Tibial nerve (tissue), 4 donors: ENCODE results near the gene MEDAG. TPM values are rescaled to one million over a fixed set of nuclear protein-coding genes. Genes with fewer than 3 reads are reported as not detected.
A peak's percentile ranks its signal among the peaks of the same experiment; 100 is the strongest.

Experiments used
- DNase-seq, 2 donors: peaks; one replicate each; pipeline ENCODE4 v3.0.0-alpha.2; 2019; ENCODE audit warnings: low spot score in 2 of 2
- H3K27ac ChIP-seq, 4 donors: fragments of 200-600 bp; sonication (generic) in 3 of 4; one replicate each; pipeline ENCODE4 v1.5.1; 2017 to 2019; ENCODE audit warnings: mild to moderate bottlenecking in 1 of 4
- H3K27me3 ChIP-seq, 2 donors: fragments of 200-600 bp; sonication (generic) in 1 of 2; one replicate each; pipeline versions ENCODE4 v1.5.1 to v1.6.0; 2017 to 2019
- H3K36me3 ChIP-seq, 3 donors: fragments of 200-600 bp; sonication (generic); one replicate each; pipeline ENCODE4 v1.5.1; 2018 to 2019
- H3K4me1 ChIP-seq, 4 donors: fragments of 200-600 bp; sonication (generic) in 3 of 4; one replicate each; pipeline ENCODE4 v1.5.1; 2017 to 2019
- H3K4me3 ChIP-seq, 4 donors: fragments of 200-600 bp; sonication (generic) in 3 of 4; one replicate each; pipeline ENCODE4 v1.5.1; 2017 to 2019; ENCODE audit warnings: mild to moderate bottlenecking in 1 of 4, moderate library complexity in 1 of 4
- H3K9me3 ChIP-seq, 4 donors: fragments of 200-600 bp; sonication (generic) in 3 of 4; one replicate each; pipeline ENCODE4 v1.5.1; 2017 to 2019
- CTCF ChIP-seq, 5 experiments: fragments of 200-600 bp in 3 of 5; fragments of 450-650 bp in 2 of 5; sonication (generic) in 3 of 5; IDR thresholded peaks; one replicate each; pipeline ENCODE4 v1.5.1; 2016 to 2019; ENCODE audit warnings: antibody characterized with exemption in 5 of 5, mild to moderate bottlenecking in 3 of 5, moderate library complexity in 2 of 5
- EP300 ChIP-seq, 2 donors: sonication (generic); formaldehyde crosslinking; IDR thresholded peaks; one replicate each; pipeline ENCODE4 v1.6.1; 2017; ENCODE audit warnings: antibody characterized with exemption in 2 of 2, mild to moderate bottlenecking in 1 of 2
- POLR2A ChIP-seq, 2 donors: fragments of 450-650 bp; IDR thresholded peaks; one replicate each; pipeline ENCODE4 v1.6.1; 2017; ENCODE audit warnings: antibody characterized with exemption in 2 of 2, mild to moderate bottlenecking in 2 of 2, moderate library complexity in 2 of 2
- WGBS, 2 donors: methylation state at CpG; one replicate each; pipeline ENCODE4 v1.1.5; 2018; 5-methylcytosine and 5-hydroxymethylcytosine counted together
- total RNA-seq, 4 donors: library from RNA; depleted of rRNA; stranded (reverse); fragments of >200 nt; gene quantifications; one replicate each; pipeline ENCODE4 v1.1.0, GENCODE V29; 2016

MEDAG gene
- total RNA-seq, 4 donors from 2014 or later: 95.1 to 151 (median 122) TPM

- Histone ChIP-seq H3K27me3 (no peaks in the 10 kb centered on the region), H3K9me3 (no peaks in the 10 kb centered on the region), H3K27ac (no peak overlapping the region), H3K36me3 (no peaks in the 10 kb centered on the region), H3K4me1 (peaks cover 0 to 25% (median 0%) of the 10 kb centered on the region in 4 donors), H3K4me3 (no peak overlapping the region)
- no peak for DNase-seq
- TF ChIP-seq POLR2A (IDR thresholded peaks at IDR 0.05) (no peak), CTCF (IDR thresholded peaks at IDR 0.05) (no peak), EP300 (IDR thresholded peaks at IDR 0.05) (no peak)
- 66 to 69% methylated on average over 19 of the region's 19 CpGs for WGBS, 2 donors
Measured at GRCh38 chr13:30915691-30916541, 9.8 kb downstream of the MEDAG start.

- TF ChIP-seq EP300 (IDR thresholded peaks at IDR 0.05): no peak
- Histone ChIP-seq H3K27ac (no peak overlapping the region), H3K27me3 (no peaks in the 10 kb centered on the region), H3K9me3 (no peaks in the 10 kb centered on the region), H3K36me3 (no peaks in the 10 kb centered on the region), H3K4me3 (no peak overlapping the region), H3K4me1 (peaks cover 0 to 15% (median 0%) of the 10 kb centered on the region in 4 donors)
- 87 to 93% methylated on average over 6 of the region's 6 CpGs for WGBS, 2 donors
- no peak for DNase-seq
Measured at GRCh38 chr13:30916991-30917390, 10.9 kb downstream of the MEDAG start.

- Histone ChIP-seq H3K4me1 (peaks cover 0 to 13% (median 0%) of the 10 kb centered on the region in 4 donors), H3K9me3 (no peaks in the 10 kb centered on the region), H3K27me3 (no peaks in the 10 kb centered on the region), H3K36me3 (peaks cover 0 to 16% (median 0%) of the 10 kb centered on the region in 3 donors), H3K27ac (peak overlapping the region in 1 of 4 donors; percentile 12), H3K4me3 (no peak overlapping the region)
- peak in 1 of 2 donors; percentile 32 for TF ChIP-seq EP300 (IDR thresholded peaks at IDR 0.05)
- no peak for TF ChIP-seq POLR2A (IDR thresholded peaks at IDR 0.05)
- WGBS, 2 donors: 75 to 80% methylated on average over 6 of the region's 6 CpGs
- no peak for DNase-seq
Measured at GRCh38 chr13:30918662-30919405, 12.8 kb downstream of the MEDAG start.

GRCh38 chr13:30920162-30920909 is 14.3 kb downstream of the MEDAG start:
- WGBS, 2 donors: 82 to 86% methylated on average over 5 of the region's 5 CpGs
- H3K27me3 ChIP-seq: no peaks in the 10 kb centered on the region
- H3K27ac ChIP-seq: no peak overlapping the region
- no peak overlapping the region for H3K4me3 ChIP-seq
- no peak for DNase-seq
- H3K4me1 ChIP-seq: peaks cover 0 to 6% (median 0%) of the 10 kb centered on the region in 4 donors
- TF ChIP-seq POLR2A (IDR thresholded peaks at IDR 0.05) (no peak), EP300 (IDR thresholded peaks at IDR 0.05) (no peak), CTCF (IDR thresholded peaks at IDR 0.05) (no peak)
- no peaks in the 10 kb centered on the region for H3K9me3 ChIP-seq
- H3K36me3 ChIP-seq: peaks cover 0 to 25% (median 0%) of the 10 kb centered on the region in 3 donors

GRCh38 chr13:30923418-30923817 is 17.3 kb downstream of the MEDAG start:
- H3K9me3 ChIP-seq: no peaks in the 10 kb centered on the region
- WGBS, 2 donors: 88 to 100% methylated on average over 1 of the region's 1 CpG

More at GRCh38 chr13:30923418-30923817, 17.3 kb downstream of the MEDAG start:
- Histone ChIP-seq H3K36me3 (peaks cover 0 to 25% (median 0%) of the 10 kb centered on the region in 3 donors), H3K4me1 (no peaks in the 10 kb centered on the region), H3K4me3 (no peak overlapping the region), H3K27ac (no peak overlapping the region), H3K27me3 (no peaks in the 10 kb centered on the region)
- TF ChIP-seq POLR2A (IDR thresholded peaks at IDR 0.05) (no peak), EP300 (IDR thresholded peaks at IDR 0.05) (no peak), CTCF (IDR thresholded peaks at IDR 0.05) (no peak)
- DNase-seq: no peak
